Measurements from ENCODE around the gene SLC25A34.

Gene SLC25A34

DNA sequence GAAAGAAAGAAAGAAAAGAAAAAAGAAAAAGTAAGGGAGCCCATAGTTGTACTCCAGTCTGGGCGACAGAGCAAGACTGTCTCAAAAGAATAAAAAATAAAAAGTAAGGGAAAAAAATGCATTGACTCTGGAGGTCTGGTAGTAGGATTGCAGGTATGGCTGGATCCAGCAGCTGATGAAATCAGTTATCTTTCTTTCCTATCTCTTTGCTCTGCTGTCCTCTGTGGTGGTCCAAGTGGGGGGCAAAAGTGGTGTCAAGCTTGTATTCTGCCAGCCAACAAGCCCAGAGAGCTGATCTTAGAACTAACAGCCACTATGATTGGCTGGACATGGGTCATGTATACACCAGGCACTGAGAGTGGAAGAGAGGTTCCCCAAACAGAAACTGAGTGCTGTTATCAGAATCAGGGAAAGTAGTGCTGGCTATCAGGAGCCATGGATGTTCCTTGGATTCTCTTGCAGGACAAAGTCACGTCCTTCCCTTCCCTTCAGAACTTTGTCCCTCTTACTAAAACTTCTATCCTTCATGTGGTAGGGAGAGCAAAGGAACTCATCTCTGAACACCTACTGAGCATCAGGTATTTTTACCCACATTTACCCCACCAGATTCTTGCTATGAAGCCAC, 19.1 kb downstream of the SLC25A34 start:
- DNase-seq = no peak

DNA sequence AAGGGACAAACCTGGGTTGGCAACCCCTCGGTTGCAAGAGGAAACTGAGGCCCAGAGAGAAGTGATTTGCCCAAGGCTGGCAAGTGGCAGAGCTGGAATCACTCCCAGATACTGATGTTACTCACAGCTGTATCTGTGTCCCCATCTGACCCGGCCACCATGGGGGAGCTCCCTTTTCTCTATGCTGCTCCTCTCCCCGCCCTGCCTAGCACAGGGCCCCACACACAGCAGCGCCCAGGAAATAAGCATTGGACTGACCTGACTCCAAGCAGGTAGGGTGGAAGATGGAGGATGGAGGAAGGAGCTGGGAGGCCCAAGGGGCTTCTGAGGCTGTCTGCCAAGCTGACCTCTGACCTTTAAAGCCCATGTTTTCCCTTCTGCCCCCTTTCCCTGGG, 19.6 kb downstream of the SLC25A34 start:
- DNase-seq = no peak

DNA sequence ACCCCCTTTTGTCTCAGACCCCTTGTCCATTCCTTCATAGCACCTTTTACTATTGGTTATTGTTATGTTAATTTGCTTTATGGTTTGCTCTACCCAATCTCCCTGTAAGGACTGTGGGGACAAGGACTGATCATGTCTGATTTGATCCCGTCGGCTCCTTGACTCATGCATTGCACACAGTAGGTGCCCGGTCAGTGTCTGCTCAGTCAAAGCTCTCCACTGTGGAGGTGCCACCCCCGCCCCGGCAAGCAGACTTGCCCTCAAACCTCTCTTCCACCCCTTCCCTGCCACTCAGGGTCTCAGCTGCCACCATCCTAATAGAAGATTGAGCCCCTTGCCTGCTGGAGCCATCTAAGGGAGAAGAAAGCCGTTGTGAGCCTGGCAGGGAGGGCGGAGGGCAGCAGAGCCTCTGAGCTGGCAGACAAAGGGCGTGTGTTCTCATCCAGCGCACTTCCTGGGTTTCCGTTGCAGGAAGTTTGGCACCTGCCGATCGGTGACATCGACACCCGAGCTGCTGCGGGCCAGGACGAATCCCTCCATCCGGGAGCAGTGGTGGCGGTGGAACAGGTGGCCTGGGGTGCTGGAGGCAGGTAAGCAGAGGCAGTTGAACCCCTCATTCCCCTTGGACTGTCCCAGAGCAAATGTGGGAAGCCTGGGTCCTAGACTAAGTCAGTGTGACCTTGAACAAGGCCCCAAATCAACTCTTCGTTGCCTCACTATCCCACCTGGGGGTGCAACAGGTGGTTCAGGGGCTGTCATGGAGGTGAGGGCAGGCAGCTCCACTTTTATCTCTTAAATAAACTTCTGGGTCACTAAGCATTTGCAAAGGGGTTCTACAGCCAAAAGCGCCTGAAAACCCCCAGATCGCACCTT, 20.3 kb downstream of the SLC25A34 start:
- peak; percentile 44 for DNase-seq

GRCh38 chr1:15757016-15757543, 21.0 kb downstream of the SLC25A34 start:
- DNase-seq = no peak

GRCh38 chr1:15757575-15758342, 21.7 kb downstream of the SLC25A34 start:
- DNase-seq = no peak

GRCh38 chr1:15758343-15758931, 22.4 kb downstream of the SLC25A34 start, which contains the start of gene FBLIM1:
Gene FBLIM1 (plus strand): TSS chr1:15758795. CDS start chr1:15764984, 6,189 bp downstream.
- DNase-seq = no peak

DNA sequence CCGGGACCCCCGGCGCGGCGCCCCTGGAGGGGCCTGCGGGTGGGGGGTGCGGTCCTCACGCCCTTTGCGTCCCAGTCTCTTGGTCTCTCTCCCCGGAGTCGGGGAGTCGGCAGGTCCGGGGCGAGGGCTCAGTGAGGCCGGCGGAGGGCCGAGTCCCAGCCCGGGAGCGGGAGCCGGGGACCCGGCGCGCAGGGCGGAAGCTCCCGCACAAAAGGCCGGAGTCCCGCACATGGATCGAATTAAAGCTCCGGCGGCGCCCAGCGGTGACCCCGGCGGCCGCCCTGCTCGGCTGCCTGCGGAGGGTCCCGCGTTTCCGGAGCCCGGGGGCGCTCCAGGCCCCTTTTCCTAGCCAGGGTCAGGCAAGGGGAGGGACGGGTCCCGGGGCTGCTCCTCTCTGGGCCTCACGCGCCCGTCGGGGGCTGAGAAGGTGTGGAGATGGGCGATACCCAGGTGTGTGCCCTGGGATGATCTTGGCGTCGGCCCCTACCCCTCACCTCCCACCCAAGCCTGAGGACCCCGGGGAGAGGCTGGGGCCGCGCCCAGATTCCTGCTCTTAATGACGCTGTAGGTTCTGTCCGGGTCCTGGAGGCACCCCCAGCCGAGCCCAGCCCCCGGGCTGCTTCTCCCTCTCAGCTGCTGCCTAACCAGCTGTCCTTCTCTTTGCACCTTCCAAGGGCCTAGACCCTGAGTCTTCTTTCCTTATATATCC, 23.0 kb downstream of the SLC25A34 start:
- DNase-seq = no peak

GRCh38 chr1:15760520-15761211, 24.6 kb downstream of the SLC25A34 start:
- no peak for DNase-seq

GRCh38 chr1:15761366-15762128, 25.5 kb downstream of the SLC25A34 start:
- no peak for DNase-seq

DNA sequence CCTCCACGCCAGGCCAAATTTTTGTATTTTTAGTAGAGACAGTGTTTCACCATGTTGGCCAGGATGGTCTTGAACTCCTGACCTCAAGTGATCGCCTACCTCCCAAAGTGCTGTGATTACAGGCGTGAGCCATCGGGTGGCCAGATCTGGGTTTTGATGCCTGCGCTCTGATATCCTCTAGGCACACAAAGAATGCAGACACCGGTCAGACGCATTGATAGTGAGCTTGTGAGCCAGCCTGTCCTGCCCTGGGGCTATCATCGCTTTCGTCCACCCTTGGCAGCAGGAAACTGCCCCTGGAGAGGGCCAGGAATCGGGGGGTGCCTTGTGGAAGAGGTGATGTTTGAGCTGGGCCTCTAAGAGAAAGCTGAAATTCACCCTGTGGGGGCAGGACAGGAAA, 26.5 kb downstream of the SLC25A34 start:
- no peak for DNase-seq

DNA sequence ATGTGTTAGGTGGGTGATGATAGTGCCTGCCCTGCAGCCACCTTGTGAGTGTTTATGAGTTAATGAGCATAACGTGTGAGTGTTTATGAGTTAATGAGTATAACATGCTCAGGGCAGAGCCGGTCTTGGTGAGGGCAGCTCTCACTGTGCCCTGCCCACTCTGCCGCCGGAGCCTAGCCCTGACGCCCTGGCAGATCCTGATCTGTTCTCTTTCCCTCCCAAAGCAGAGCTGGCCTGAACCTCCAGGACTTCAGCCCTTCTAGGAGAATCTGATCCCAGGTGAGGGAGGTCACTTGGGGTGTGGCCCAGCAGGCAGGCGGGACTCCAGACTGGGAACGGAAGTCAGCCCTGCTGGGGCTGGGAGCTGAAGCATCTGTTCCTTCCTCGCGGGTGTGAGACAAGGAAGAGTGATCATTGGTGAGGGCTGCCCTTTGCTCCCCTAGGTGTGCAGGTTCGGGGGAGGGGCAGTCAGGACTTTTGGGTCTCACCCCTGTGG, 28.3 kb downstream of the SLC25A34 start:
- DNase-seq = no peak

GRCh38 chr1:15764890-15765289, 28.8 kb downstream of the SLC25A34 start:
- no peak for DNase-seq

DNA sequence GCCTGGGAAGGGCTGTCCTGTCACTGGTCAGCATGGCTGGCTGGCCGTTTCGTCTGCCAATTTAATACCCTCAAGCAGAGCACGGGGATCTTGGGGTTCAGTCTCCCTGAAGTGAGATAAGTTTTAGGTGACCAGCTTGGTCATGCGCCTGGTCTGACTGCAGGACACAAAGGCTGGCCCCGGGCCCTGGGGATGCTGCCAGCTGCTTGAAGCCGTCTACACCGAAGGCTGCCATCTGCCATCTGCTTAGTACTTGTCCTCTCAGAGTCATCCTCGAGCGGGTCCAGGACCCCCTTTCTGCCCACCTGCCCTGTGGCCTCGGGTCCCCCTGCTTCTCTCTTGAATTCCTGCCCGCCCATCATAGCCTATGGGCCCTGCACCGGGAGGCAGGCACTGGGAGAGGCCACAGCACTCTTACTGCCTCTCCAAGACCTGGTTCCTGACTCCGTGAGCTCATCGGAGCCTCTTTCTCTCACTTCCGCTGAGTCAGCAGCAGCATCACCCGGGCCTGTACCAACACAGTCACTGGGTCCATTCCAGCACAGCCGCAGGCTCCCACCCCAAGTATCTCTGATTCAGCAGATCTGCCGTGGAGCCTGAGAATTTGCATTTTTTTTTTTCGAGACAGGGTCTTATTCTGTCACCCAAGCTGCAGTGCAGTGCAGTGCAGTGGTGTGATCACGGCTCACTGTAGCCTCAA, 29.6 kb downstream of the SLC25A34 start:
- DNase-seq = no peak

- no peak for DNase-seq
These were observed 31.9 kb downstream of the SLC25A34 start for GRCh38 chr1:15767941-15768340.

- DNase-seq = no peak
These were observed 32.3 kb downstream of the SLC25A34 start for GRCh38 chr1:15768388-15768787.

DNA sequence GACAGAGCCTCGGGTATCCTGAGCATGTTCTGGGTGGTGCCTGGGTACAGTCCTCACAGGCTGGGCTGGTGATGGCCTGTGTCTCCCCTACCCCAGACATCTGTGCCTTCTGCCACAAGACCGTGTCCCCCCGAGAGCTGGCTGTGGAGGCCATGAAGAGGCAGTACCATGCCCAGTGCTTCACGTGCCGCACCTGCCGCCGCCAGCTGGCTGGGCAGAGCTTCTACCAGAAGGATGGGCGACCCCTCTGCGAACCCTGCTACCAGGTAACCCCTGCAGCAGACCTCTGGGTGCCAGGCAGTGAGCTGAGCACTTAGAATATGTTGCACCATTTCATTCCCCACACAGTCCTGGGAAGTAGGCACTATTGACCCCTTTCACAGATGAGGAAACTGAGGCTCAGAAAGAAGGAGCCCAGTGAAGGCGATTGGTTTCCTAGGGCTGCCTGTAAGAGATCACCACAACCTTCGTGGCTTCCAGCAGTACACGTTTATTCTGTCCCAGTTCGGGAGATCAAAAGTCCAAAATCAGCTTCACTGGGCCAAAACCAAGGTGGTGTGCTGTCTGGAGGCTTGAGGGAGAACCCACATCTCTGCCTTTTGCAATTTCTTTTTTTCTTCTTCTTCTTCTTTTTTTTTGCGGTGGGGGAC, 34.4 kb downstream of the SLC25A34 start:
- DNase-seq = no peak

- no peak for DNase-seq
These were observed 35.9 kb downstream of the SLC25A34 start for GRCh38 chr1:15771836-15772515.

- DNase-seq = no peak
These were observed 39.6 kb downstream of the SLC25A34 start for GRCh38 chr1:15775706-15776105.

All from NCI-H1436 (cell line).